ENCODE measurements around the gene GRID2.

DNA sequence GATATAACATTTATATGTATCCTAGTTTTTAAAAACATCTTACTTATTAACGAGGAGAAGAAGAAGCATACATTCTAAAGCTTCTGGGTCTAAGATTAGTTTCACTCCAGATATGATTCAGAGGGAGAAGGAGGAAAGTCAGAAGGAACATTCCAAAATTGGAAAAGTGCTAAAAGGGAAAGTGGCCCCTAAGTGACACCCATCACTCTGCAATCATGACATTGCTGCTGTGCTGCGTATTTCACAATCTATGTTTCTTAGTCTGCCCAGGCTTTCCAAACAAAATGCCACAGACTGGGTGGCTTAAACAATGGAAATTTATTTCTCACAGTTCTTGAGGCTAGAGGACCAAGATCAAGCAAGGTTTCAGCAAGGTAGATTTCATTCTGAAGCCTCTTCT, 1452.3 kb downstream of the GRID2 start:
- TF ChIP-seq, protein P1, sequence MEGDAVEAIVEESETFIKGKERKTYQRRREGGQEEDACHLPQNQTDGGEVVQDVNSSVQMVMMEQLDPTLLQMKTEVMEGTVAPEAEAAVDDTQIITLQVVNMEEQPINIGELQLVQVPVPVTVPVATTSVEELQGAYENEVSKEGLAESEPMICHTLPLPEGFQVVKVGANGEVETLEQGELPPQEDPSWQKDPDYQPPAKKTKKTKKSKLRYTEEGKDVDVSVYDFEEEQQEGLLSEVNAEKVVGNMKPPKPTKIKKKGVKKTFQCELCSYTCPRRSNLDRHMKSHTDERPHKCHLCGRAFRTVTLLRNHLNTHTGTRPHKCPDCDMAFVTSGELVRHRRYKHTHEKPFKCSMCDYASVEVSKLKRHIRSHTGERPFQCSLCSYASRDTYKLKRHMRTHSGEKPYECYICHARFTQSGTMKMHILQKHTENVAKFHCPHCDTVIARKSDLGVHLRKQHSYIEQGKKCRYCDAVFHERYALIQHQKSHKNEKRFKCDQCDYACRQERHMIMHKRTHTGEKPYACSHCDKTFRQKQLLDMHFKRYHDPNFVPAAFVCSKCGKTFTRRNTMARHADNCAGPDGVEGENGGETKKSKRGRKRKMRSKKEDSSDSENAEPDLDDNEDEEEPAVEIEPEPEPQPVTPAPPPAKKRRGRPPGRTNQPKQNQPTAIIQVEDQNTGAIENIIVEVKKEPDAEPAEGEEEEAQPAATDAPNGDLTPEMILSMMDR (IDR thresholded peaks at IDR 0.05) = no peak
- TF ChIP-seq POLR2A (IDR thresholded peaks at IDR 0.05) (no peak), POLR2AphosphoS5 (IDR thresholded peaks at IDR 0.05) (no peak), EP300 (IDR thresholded peaks at IDR 0.05) (no peak)

All from stomach (tissue), 4 donors.